OCI-LY1 (cell line): ENCODE measurements around the gene TSPAN3.

Source experiments
- EZH2 ChIP-seq: fragments of 200-600 bp; sonication (generic), shearing (Covaris generic); IDR thresholded peaks from 2 replicates; pipeline ENCODE4 v1.8.0; 2017; ENCODE audit warnings: borderline replicate concordance, mixed run types, mild to moderate bottlenecking, antibody characterized with exemption, low read length, moderate library complexity, mixed read lengths
- TF ChIP-seq, protein P1 (sequence below): fragments of 200-600 bp; sonication (generic), shearing (Covaris generic); IDR thresholded peaks from 2 replicates; pipeline ENCODE4 v1.5.1; 2017; ENCODE audit warnings: mild to moderate bottlenecking, antibody characterized with exemption, low read length, moderate library complexity, mixed read lengths

DNA sequence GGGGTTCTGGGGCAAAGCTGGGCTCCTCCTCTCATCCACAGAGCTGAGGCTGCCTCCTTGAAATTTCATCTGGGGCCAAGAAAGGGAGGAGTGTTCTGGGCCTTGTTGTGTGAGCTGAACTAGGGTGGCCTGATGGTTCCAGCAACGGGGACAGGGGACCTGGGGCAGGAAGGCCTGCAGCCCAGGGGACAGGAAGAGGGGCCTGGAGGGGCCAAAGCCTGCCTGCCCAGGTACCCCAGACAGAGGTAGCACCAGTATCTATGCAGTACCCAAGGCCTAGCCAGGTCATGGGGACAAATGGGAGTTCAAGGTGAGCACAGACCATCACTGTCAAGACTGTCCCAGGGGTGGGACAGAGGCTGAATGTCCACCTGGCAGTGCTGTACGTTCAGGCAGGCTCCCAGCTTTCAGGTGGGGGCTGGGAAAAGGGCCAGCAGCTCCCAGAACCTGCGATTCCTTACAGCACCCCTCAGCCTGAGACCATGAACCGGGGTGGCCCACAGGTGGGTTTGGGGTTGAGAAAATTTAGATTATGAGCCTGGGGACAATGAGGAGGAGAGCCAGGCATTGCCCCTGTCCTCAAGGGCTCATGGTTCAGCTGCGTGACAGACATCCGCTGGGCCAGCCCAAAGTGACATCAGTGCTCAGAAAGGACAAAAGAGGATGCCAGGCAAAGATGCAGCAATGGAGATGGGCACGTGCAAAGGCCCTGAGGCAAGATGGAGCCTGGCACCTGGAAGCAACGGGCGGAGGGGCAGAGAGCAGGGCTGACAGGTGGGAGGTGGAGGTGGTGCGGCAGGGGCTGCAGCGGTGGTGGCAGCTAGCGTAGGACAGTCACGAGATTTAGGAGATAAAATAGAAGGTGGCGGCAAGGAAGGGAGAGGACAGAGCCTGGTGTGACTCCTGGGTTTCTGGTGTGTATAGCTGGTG is 48.0 kb downstream of the TSPAN3 start:
- TF ChIP-seq, protein P1, sequence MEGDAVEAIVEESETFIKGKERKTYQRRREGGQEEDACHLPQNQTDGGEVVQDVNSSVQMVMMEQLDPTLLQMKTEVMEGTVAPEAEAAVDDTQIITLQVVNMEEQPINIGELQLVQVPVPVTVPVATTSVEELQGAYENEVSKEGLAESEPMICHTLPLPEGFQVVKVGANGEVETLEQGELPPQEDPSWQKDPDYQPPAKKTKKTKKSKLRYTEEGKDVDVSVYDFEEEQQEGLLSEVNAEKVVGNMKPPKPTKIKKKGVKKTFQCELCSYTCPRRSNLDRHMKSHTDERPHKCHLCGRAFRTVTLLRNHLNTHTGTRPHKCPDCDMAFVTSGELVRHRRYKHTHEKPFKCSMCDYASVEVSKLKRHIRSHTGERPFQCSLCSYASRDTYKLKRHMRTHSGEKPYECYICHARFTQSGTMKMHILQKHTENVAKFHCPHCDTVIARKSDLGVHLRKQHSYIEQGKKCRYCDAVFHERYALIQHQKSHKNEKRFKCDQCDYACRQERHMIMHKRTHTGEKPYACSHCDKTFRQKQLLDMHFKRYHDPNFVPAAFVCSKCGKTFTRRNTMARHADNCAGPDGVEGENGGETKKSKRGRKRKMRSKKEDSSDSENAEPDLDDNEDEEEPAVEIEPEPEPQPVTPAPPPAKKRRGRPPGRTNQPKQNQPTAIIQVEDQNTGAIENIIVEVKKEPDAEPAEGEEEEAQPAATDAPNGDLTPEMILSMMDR = no peak
- TF ChIP-seq EZH2 = no peak
